ENCODE measurements around the gene SAMD1. TPM values are rescaled to one million over a fixed set of nuclear protein-coding genes. Genes with fewer than 3 reads are reported as not detected.
A peak's percentile ranks its signal among the peaks of the same experiment; 100 is the strongest.

The SAMD1 gene
- total and polyA plus RNA-seq, 9 of the 15 experiments (the other 6 are each of a cell fraction or from before 2014, with no cell fraction given), result 2.9 to 96.0 (median 43.5) TPM

DNA sequence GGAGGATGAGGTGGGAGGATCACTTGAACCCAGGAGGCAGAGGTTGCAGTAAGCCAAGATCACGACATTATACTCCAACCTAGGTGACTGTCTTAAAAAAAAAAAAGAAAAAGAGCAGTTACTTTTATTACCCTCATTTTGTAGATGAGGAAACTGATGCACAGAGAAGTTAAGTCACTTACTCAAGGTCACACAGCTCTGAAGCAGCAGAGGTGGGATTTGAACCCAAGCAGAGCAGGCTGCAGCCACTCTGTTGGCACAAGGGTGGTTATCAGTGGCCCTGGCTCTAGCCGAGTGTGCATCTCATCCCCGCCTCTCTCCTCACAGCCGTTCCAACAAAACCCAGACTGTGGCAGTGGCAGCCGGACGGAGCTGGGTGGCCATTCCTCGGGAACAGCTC is 51.4 kb downstream of the SAMD1 start (continued):
- TF ChIP-seq BCOR (IDR thresholded peaks at IDR 0.05), result peak; percentile 81
- TF ChIP-seq TAF1 (IDR thresholded peaks at IDR 0.05; ENCODE audit: control insufficient read depth, extremely low read depth, insufficient read depth, low read length, severe bottlenecking), result no peak

Other genes with a start within 250 kb of the SAMD1 start
Only the 7 nearest of the 14 such genes appear.
- 1.1 TPM in 1 of 2 replicates, not detected in the other for gene RLN3, start 62.6 kb downstream of the SAMD1 start, total RNA-seq (2014; rRNA removed)
- not detected in 2 replicates for gene RLN3, start 62.6 kb downstream of the SAMD1 start, total RNA-seq (2014; rRNA removed; fragmentation: Illumina TruSeq; extraction: Trizol)
- not detected in 2 replicates for gene RLN3, start 62.6 kb downstream of the SAMD1 start, total RNA-seq (2015; rRNA removed; fragmentation: Illumina TruSeq; extraction: Trizol)
- gene RLN3, start 62.6 kb downstream of the SAMD1 start, total RNA-seq (2021), result 0.31 TPM in 1 of 2 replicates, not detected in the other
- 0.71 TPM in 1 of 2 replicates, not detected in the other for gene RLN3, start 62.6 kb downstream of the SAMD1 start, polyA plus RNA-seq (2011; rRNA removed)
- not detected in 2 replicates for gene RLN3, start 62.6 kb downstream of the SAMD1 start, polyA plus RNA-seq (2014; fragmentation: Illumina TruSeq; extraction: Trizol)
- gene RLN3, start 62.6 kb downstream of the SAMD1 start, polyA plus RNA-seq (2014; fragmentation: Nextera tagmentation; extraction: Ambion mirVana), result not detected
- 0.38 and 1.2 TPM in 2 replicates for gene RLN3, start 62.6 kb downstream of the SAMD1 start, polyA plus RNA-seq (2014; rRNA removed)
- 11.6 and 12.6 TPM in 2 replicates for gene IL27RA, start 59.0 kb downstream of the SAMD1 start, total RNA-seq (2014; rRNA removed)
- 6.3 and 7.0 TPM in 2 replicates for gene IL27RA, start 59.0 kb downstream of the SAMD1 start, total RNA-seq (2014; rRNA removed; fragmentation: Illumina TruSeq; extraction: Trizol)
- gene IL27RA, start 59.0 kb downstream of the SAMD1 start, total RNA-seq (2015; rRNA removed; fragmentation: Illumina TruSeq; extraction: Trizol), result 8.6 and 8.8 TPM in 2 replicates
- 15.2 and 15.9 TPM in 2 replicates for gene IL27RA, start 59.0 kb downstream of the SAMD1 start, total RNA-seq (2021)
- 14.1 and 15.9 TPM in 2 replicates for gene IL27RA, start 59.0 kb downstream of the SAMD1 start, polyA plus RNA-seq (2011; rRNA removed)
- 12.5 and 13.3 TPM in 2 replicates for gene IL27RA, start 59.0 kb downstream of the SAMD1 start, polyA plus RNA-seq (2014; fragmentation: Illumina TruSeq; extraction: Trizol)
- 1 to 10 TPM; 1.9 to 2.1 TPM for gene IL27RA, start 59.0 kb downstream of the SAMD1 start, polyA plus RNA-seq (2014; fragmentation: Nextera tagmentation; extraction: Ambion mirVana)
- gene IL27RA, start 59.0 kb downstream of the SAMD1 start, polyA plus RNA-seq (2014; rRNA removed), result 10.6 and 12.0 TPM in 2 replicates
- 8.2 and 8.9 TPM in 2 replicates for gene PALM3, start 28.7 kb downstream of the SAMD1 start, total RNA-seq (2014; rRNA removed)
- gene PALM3, start 28.7 kb downstream of the SAMD1 start, total RNA-seq (2014; rRNA removed; fragmentation: Illumina TruSeq; extraction: Trizol), result 2.5 and 2.8 TPM in 2 replicates
- gene PALM3, start 28.7 kb downstream of the SAMD1 start, total RNA-seq (2015; rRNA removed; fragmentation: Illumina TruSeq; extraction: Trizol), result 3.3 and 3.7 TPM in 2 replicates
- gene PALM3, start 28.7 kb downstream of the SAMD1 start, total RNA-seq (2021), result 7.6 and 9.3 TPM in 2 replicates
- gene PALM3, start 28.7 kb downstream of the SAMD1 start, polyA plus RNA-seq (2011; rRNA removed), result 2.3 and 2.9 TPM in 2 replicates
- 7.4 and 10.8 TPM in 2 replicates for gene PALM3, start 28.7 kb downstream of the SAMD1 start, polyA plus RNA-seq (2014; fragmentation: Illumina TruSeq; extraction: Trizol)
- gene PALM3, start 28.7 kb downstream of the SAMD1 start, polyA plus RNA-seq (2014; fragmentation: Nextera tagmentation; extraction: Ambion mirVana), result under 1 TPM; 0.07 to 0.29 TPM
- 8.9 and 12.1 TPM in 2 replicates for gene PALM3, start 28.7 kb downstream of the SAMD1 start, polyA plus RNA-seq (2014; rRNA removed)
- 3.1 and 3.9 TPM in 2 replicates for gene MISP3, start 18.0 kb downstream of the SAMD1 start, total RNA-seq (2014; rRNA removed)
- gene MISP3, start 18.0 kb downstream of the SAMD1 start, total RNA-seq (2014; rRNA removed; fragmentation: Illumina TruSeq; extraction: Trizol), result 0.69 and 0.73 TPM in 2 replicates
- 1.6 and 1.9 TPM in 2 replicates for gene MISP3, start 18.0 kb downstream of the SAMD1 start, total RNA-seq (2015; rRNA removed; fragmentation: Illumina TruSeq; extraction: Trizol)
- 1.9 and 2.9 TPM in 2 replicates for gene MISP3, start 18.0 kb downstream of the SAMD1 start, total RNA-seq (2021)
- gene MISP3, start 18.0 kb downstream of the SAMD1 start, polyA plus RNA-seq (2011; rRNA removed), result 1.2 and 2.1 TPM in 2 replicates
- 2.6 and 3.2 TPM in 2 replicates for gene MISP3, start 18.0 kb downstream of the SAMD1 start, polyA plus RNA-seq (2014; fragmentation: Illumina TruSeq; extraction: Trizol)
- under 1 TPM; 0.25 to 0.37 TPM for gene MISP3, start 18.0 kb downstream of the SAMD1 start, polyA plus RNA-seq (2014; fragmentation: Nextera tagmentation; extraction: Ambion mirVana)
- 5.4 and 5.6 TPM in 2 replicates for gene MISP3, start 18.0 kb downstream of the SAMD1 start, polyA plus RNA-seq (2014; rRNA removed)
- gene C19orf67, start 5.0 kb downstream of the SAMD1 start, total RNA-seq (2014; rRNA removed), result 0.45 and 1.5 TPM in 2 replicates
- gene C19orf67, start 5.0 kb downstream of the SAMD1 start, total RNA-seq (2014; rRNA removed; fragmentation: Illumina TruSeq; extraction: Trizol), result 0.35 TPM in 1 of 2 replicates, not detected in the other
- 0.29 and 0.53 TPM in 2 replicates for gene C19orf67, start 5.0 kb downstream of the SAMD1 start, total RNA-seq (2015; rRNA removed; fragmentation: Illumina TruSeq; extraction: Trizol)
- 1.1 and 2.1 TPM in 2 replicates for gene C19orf67, start 5.0 kb downstream of the SAMD1 start, total RNA-seq (2021)
- 0.39 and 0.56 TPM in 2 replicates for gene C19orf67, start 5.0 kb downstream of the SAMD1 start, polyA plus RNA-seq (2011; rRNA removed)
- 0.28 and 0.39 TPM in 2 replicates for gene C19orf67, start 5.0 kb downstream of the SAMD1 start, polyA plus RNA-seq (2014; fragmentation: Illumina TruSeq; extraction: Trizol)
- not detected for gene C19orf67, start 5.0 kb downstream of the SAMD1 start, polyA plus RNA-seq (2014; fragmentation: Nextera tagmentation; extraction: Ambion mirVana)
- 1.8 TPM in 1 of 2 replicates, not detected in the other for gene C19orf67, start 5.0 kb downstream of the SAMD1 start, polyA plus RNA-seq (2014; rRNA removed)
- gene PRKACA, start 27.0 kb upstream of the SAMD1 start, total RNA-seq (2014; rRNA removed), result 8.4 and 12.7 TPM in 2 replicates
- gene PRKACA, start 27.0 kb upstream of the SAMD1 start, total RNA-seq (2014; rRNA removed; fragmentation: Illumina TruSeq; extraction: Trizol), result 10.6 and 13.0 TPM in 2 replicates
- gene PRKACA, start 27.0 kb upstream of the SAMD1 start, total RNA-seq (2015; rRNA removed; fragmentation: Illumina TruSeq; extraction: Trizol), result 11.9 and 12.2 TPM in 2 replicates
- 57.8 and 63.1 TPM in 2 replicates for gene PRKACA, start 27.0 kb upstream of the SAMD1 start, total RNA-seq (2021)
- gene PRKACA, start 27.0 kb upstream of the SAMD1 start, polyA plus RNA-seq (2011; rRNA removed), result 19.9 and 22.9 TPM in 2 replicates
- 50.6 and 59.4 TPM in 2 replicates for gene PRKACA, start 27.0 kb upstream of the SAMD1 start, polyA plus RNA-seq (2014; fragmentation: Illumina TruSeq; extraction: Trizol)
- 1 to 10 TPM; 1.2 to 1.7 TPM for gene PRKACA, start 27.0 kb upstream of the SAMD1 start, polyA plus RNA-seq (2014; fragmentation: Nextera tagmentation; extraction: Ambion mirVana)
- gene PRKACA, start 27.0 kb upstream of the SAMD1 start, polyA plus RNA-seq (2014; rRNA removed), result 37.6 and 39.7 TPM in 2 replicates
- gene ASF1B, start 45.8 kb upstream of the SAMD1 start, total RNA-seq (2014; rRNA removed), result 54.8 and 85.6 TPM in 2 replicates
- 29.4 and 30.7 TPM in 2 replicates for gene ASF1B, start 45.8 kb upstream of the SAMD1 start, total RNA-seq (2014; rRNA removed; fragmentation: Illumina TruSeq; extraction: Trizol)
- gene ASF1B, start 45.8 kb upstream of the SAMD1 start, total RNA-seq (2015; rRNA removed; fragmentation: Illumina TruSeq; extraction: Trizol), result 38.0 and 39.3 TPM in 2 replicates
- gene ASF1B, start 45.8 kb upstream of the SAMD1 start, total RNA-seq (2021), result 59.6 and 66.6 TPM in 2 replicates
- 43.1 and 69.4 TPM in 2 replicates for gene ASF1B, start 45.8 kb upstream of the SAMD1 start, polyA plus RNA-seq (2011; rRNA removed)
- gene ASF1B, start 45.8 kb upstream of the SAMD1 start, polyA plus RNA-seq (2014; fragmentation: Illumina TruSeq; extraction: Trizol), result 59.5 and 60.9 TPM in 2 replicates
- gene ASF1B, start 45.8 kb upstream of the SAMD1 start, polyA plus RNA-seq (2014; fragmentation: Nextera tagmentation; extraction: Ambion mirVana), result 1 to 10 TPM; 6.0 to 8.0 TPM
- 52.7 and 53.3 TPM in 2 replicates for gene ASF1B, start 45.8 kb upstream of the SAMD1 start, polyA plus RNA-seq (2014; rRNA removed)